GM20000 (cell line): ENCODE data around the gene TFPI.

ENCODE experiments used
- DNase-seq: peaks from one replicate; pipeline ENCODE4 v3.0.0; 2012; ENCODE audit warnings: low spot score
- TF ChIP-seq, protein P1 (sequence below): IDR thresholded peaks from 2 replicates; pipeline ENCODE4 v1.5.1; 2012; ENCODE audit warnings: mild to moderate bottlenecking, control low read depth; ENCODE audit errors: extremely low read depth, missing control alignments

The TFPI gene

DNA sequence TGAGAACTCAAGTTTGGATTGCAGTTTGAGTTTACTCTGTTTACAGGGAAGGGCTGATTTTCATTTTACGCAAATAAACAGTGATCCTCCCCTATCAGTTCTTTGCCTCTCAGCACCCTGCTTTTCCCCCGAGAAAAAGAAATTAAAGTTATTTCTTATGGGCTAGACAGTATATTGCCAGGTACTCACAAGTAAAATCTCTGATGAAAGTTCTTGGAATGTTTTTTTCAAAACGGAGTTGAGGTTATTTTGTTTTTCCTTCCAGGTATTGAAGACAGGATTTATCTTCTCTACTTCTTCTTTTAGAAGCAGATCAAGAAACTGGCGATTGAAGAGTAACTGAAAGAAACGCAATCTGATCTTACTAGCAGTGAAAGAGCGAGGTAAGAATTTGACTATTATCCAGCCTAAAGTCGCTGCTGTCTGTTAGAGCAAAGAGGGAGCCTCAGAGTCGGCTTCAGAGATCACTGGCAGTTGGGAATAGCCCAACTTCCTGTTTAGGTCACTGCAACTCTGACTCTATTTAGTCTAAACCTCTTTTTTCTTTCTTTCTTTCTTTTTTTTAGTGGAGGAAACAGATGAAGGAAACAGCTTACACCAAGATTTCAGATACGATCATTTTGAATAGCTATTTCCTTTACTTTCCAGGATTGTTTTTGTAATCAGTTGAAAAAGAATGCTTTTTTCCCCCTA lies at the start of gene TFPI:
Gene TFPI, minus strand, starts transcription at position 425 of the 693 bp plus-strand sequence. CDS start 50,667 bp downstream, outside the sequence.
- no peak for DNase-seq
- TF ChIP-seq, protein P1, sequence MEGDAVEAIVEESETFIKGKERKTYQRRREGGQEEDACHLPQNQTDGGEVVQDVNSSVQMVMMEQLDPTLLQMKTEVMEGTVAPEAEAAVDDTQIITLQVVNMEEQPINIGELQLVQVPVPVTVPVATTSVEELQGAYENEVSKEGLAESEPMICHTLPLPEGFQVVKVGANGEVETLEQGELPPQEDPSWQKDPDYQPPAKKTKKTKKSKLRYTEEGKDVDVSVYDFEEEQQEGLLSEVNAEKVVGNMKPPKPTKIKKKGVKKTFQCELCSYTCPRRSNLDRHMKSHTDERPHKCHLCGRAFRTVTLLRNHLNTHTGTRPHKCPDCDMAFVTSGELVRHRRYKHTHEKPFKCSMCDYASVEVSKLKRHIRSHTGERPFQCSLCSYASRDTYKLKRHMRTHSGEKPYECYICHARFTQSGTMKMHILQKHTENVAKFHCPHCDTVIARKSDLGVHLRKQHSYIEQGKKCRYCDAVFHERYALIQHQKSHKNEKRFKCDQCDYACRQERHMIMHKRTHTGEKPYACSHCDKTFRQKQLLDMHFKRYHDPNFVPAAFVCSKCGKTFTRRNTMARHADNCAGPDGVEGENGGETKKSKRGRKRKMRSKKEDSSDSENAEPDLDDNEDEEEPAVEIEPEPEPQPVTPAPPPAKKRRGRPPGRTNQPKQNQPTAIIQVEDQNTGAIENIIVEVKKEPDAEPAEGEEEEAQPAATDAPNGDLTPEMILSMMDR = no peak

GRCh38 chr2:187594801-187595200 lies 40.6 kb upstream of the TFPI start:
- DNase-seq = no peak
- TF ChIP-seq, protein P1 = no peak

GRCh38 chr2:187593697-187594096 lies 39.5 kb upstream of the TFPI start:
- TF ChIP-seq, protein P1 = no peak
- no peak for DNase-seq

- DNase-seq = no peak
- TF ChIP-seq, protein P1 = no peak
Measured at GRCh38 chr2:187593098-187593497, 38.9 kb upstream of the TFPI start.

DNA sequence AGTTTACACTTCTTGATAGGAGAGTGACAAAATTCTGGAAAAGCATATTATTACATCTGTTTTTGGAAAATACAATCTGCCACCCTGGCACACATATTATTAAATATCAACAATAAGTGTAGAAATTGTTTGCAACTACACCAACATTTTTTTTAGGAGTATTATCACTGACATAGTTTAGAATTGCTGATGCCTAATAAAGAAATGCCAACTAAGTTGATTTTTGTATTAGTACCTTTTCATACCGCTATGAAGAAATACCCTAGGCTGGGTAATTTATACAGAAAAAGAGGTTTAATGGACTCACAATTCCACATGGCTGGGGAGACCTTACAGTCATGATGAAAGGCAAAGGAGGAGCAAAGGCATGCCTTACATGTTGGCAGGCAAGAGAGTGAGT lies 35.9 kb upstream of the TFPI start:
- no peak for DNase-seq
- TF ChIP-seq, protein P1 = no peak

DNA sequence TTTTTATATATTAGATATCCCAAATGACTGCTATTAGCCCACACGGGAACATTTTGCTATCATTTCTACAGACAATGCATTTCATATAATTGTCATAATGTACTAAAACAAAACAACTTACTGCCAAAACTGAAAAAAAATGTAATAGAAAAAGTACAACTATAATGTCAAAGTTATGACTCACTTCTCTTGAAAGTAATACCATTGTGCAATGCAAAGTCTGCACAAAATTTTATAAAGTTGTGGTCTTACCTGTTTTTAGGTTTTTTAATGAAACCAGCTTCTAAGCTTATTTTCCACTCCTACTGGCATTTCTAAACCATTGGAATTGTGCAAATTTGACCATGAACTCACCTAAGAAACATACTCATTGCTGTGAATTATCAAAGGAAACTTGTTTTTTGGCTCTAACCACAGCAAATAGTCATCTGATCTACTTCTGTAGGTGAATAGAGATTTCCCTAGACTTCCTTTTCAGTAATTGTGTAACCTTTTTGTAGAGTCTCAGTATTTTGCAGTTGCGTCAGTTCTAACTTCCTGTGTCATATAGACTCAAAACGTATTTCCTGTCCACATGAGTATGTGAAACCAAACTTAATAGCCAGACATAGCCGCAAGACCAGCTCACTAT lies 31.9 kb upstream of the TFPI start:
- no peak for DNase-seq
- TF ChIP-seq, protein P1 = no peak

DNA sequence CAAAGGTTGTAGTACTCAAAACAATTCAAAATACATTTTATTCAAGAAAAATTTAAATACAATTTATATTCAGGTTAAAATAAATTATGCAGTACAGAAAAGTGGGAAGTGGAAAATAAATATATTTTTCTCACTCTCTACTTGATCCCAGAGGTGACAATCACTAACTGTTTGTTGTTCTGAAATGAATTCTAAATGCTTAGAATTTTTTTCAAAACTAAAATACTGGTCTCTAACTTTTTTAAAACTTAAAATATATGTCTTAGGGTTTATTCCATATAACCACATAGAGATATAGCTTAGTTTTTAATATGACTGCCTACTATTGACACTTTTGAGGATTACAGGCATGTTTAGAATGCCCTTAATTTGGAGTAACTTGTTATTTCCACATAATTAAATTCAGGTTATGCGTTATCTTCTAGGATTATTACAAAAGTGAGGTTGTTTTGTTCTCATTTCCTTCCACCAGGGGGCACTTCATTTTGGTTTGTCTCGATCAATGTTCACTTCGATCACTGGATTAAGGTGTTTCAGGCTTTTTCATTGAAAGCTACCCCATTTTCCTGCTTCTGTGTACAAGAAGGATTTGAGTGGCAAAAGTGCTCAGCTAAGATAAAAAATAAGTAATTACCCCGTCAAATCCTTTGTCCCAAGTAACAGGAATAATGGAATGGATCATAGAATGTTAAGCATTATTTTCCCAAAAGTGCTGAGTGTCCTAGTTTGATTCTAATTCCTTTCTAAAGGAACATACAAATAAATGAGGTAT lies 27.1 kb upstream of the TFPI start:
- TF ChIP-seq, protein P1 = no peak
- peak; percentile 10 for DNase-seq
